Measurements from ENCODE around the gene FAM234A.
A peak's percentile ranks its signal among the peaks of the same experiment; 100 is the strongest.

The FAM234A gene

GRCh38 chr16:305916-306626, 71.5 kb downstream of the FAM234A start:
- peak; percentile 52 for DNase-seq

- DNase-seq, result peak; percentile 20
Observed at GRCh38 chr16:306911-307370, 72.3 kb downstream of the FAM234A start.

GRCh38 chr16:307691-308312, 73.2 kb downstream of the FAM234A start:
- no peak for DNase-seq

- DNase-seq, result no peak
Observed at GRCh38 chr16:309476-309875, 74.9 kb downstream of the FAM234A start.

GRCh38 chr16:311725-312124, 77.1 kb downstream of the FAM234A start:
- no peak for DNase-seq

- no peak for DNase-seq
Observed at GRCh38 chr16:314351-314750, 79.7 kb downstream of the FAM234A start.

GRCh38 chr16:314795-315299, 80.2 kb downstream of the FAM234A start:
- DNase-seq, result no peak
